Neuron (in vitro differentiated cells): Measurements from ENCODE around the gene SEMA5B.

ENCODE experiments used
- H2AFZ ChIP-seq: one replicate; pipeline ENCODE4 v1.6.1; 2013; ENCODE audit warnings: low read depth, mild to moderate bottlenecking, inconsistent platforms, low read length, moderate library complexity
- H3K27me3 ChIP-seq: one replicate; pipeline ENCODE4 v1.6.1; 2013; ENCODE audit warnings: low read length; ENCODE audit not compliant: insufficient read depth
- H3K36me3 ChIP-seq: one replicate; pipeline ENCODE4 v1.6.1; 2013; ENCODE audit warnings: low read length; ENCODE audit not compliant: insufficient read depth
- H3K4me1 ChIP-seq: one replicate; pipeline ENCODE4 v1.6.1; 2013; ENCODE audit warnings: low read length; ENCODE audit not compliant: insufficient read depth
- H3K4me3 ChIP-seq: 2 replicates; pipeline ENCODE4 v1.5.1; 2013; ENCODE audit warnings: mild to moderate bottlenecking, low read length, moderate library complexity
- H3K9me3 ChIP-seq: one replicate; pipeline ENCODE4 v1.6.1; 2013; ENCODE audit warnings: low read length

The SEMA5B gene

DNA sequence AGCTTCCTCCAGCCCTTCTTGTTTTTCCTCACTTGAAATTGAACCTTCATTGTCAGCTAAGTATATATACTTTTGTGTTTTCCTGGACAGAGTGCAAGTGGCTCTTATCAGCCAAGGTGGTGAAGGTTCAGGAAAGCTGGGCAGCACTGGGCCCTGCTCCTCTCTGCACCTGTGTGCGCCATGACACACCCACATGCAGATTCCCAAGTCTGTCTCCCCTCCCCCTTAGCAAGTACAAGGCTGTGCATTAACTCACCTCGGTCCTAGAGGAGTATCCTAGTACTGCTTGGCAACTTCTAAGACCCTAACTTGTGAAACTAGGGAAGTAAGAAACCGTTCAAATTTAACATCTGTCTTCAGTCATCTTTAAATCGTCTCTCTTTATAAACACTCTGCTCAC is 146.9 kb downstream of the SEMA5B start:
- H3K4me1 ChIP-seq = no peaks in the 10 kb centered on the region
- H3K4me3 ChIP-seq = no peak overlapping the region
- peaks cover 4% of the 10 kb centered on the region for H3K36me3 ChIP-seq
- H3K27me3 ChIP-seq = no peaks in the 10 kb centered on the region
- H3K9me3 ChIP-seq = no peaks in the 10 kb centered on the region
- no peak overlapping the region for H2AFZ ChIP-seq

DNA sequence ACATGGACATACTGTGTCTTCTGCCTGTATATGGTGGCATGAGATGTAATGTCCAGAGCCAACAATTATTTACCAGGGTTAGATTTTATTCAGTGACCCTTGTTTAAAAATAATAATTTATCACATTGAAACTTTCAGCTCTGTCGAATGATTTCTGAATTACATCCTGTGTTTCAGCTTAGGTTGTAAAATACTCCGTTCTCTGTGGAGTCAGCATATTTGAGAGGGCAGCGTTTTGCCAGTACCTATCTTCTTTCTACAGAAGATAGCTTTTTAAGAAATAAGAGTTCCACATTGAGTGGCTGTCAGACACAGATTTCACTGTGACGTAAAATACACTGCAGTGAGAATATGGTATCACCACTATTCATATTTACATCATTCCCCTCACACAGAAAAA is 147.4 kb downstream of the SEMA5B start:
- H2AFZ ChIP-seq = no peak overlapping the region
- no peaks in the 10 kb centered on the region for H3K9me3 ChIP-seq
- H3K27me3 ChIP-seq = no peaks in the 10 kb centered on the region
- H3K4me1 ChIP-seq = no peaks in the 10 kb centered on the region
- peaks cover 4% of the 10 kb centered on the region for H3K36me3 ChIP-seq
- H3K4me3 ChIP-seq = no peak overlapping the region

DNA sequence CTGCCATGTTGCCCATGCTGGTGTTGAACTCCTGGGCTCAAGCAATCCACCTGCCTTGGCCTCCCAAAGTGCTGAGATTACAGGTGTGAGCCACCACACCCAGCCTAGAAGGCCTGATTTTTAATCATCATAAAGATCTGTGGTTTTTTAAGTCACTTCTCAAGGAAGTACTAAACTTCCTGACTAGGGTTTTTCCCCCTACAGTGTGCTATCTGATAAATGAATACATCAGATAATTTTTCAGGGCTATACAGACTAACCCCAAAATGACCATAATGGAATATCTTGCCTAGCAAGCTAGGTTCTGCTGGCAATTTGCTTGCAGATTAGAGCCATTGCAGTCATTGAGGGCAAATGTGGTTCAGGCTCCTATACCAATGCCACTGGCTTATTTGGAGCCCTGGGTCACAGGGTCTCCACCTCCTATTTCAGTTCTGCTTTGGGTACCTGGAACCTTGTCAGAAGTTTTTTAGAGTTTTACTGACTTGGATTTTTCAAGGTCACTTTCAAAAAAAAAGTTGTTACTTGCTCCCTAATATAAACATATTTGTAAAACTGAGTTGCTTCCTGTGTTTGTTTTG is 151.9 kb downstream of the SEMA5B start:
- Histone ChIP-seq H3K36me3 (peaks cover 6% of the 10 kb centered on the region), H3K4me3 (no peak overlapping the region), H3K4me1 (no peaks in the 10 kb centered on the region), H3K9me3 (no peaks in the 10 kb centered on the region), H2AFZ (no peak overlapping the region), H3K27me3 (no peaks in the 10 kb centered on the region)

DNA sequence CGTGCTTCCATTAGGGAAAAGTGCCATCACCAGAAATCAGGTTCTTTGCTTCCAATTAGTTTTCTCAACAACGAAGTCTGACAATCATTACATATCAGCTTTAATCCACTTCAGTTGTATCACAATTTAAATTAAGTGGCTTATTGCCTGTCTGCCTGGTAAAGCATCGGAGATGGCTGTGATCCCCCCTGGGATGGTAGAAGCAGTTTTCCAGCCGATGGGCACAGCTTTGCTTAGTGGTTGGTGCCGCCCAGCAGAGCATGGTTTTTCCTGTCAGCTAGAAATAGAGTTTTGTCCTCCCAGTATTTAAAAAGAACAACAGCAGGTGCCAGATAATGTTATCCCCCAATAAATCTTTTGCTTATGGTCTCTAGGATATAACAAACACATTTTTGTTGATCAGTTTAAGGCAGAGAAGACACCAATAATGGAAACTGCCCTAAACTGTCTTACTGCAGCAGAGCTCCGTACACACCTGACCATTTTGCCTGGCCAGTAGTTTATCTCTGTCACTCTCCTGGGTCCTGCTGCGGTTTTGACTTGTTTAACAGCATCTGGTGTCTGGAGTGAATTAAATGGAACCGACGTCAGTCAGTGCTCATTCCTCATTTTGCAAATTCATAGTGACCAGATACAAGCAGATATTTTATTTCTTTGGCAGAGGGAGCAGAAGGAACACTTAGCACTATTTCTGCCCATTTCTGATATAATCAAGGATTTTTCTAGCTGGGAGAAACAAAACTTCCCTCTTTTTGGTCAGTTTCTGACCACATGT is 153.6 kb downstream of the SEMA5B start:
- Histone ChIP-seq H3K4me3 (no peak overlapping the region), H3K36me3 (peaks cover 2% of the 10 kb centered on the region), H3K9me3 (no peaks in the 10 kb centered on the region), H3K27me3 (no peaks in the 10 kb centered on the region), H2AFZ (no peak overlapping the region), H3K4me1 (no peaks in the 10 kb centered on the region)

DNA sequence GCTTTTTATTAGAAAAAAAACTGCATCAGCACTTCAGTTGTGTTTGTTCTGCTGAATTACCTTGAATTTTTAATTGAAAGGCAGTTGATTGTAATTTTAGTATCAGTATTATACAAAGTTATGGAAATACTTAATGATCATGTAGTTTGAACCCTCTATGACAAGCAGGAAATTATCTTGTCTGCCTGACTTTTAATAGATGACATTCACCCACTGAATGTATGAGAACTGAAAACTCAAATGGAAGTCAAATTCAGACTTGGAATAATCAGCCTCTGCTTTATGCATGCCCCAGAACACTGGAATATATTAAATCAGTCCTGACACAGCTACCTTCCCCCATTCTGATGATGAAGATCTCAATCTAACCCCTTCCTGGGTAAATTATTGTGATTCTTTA is 159.2 kb downstream of the SEMA5B start:
- H3K9me3 ChIP-seq = no peaks in the 10 kb centered on the region
- H3K36me3 ChIP-seq = peaks cover 8% of the 10 kb centered on the region
- no peaks in the 10 kb centered on the region for H3K27me3 ChIP-seq
- no peak overlapping the region for H2AFZ ChIP-seq
- no peak overlapping the region for H3K4me3 ChIP-seq
- no peaks in the 10 kb centered on the region for H3K4me1 ChIP-seq

DNA sequence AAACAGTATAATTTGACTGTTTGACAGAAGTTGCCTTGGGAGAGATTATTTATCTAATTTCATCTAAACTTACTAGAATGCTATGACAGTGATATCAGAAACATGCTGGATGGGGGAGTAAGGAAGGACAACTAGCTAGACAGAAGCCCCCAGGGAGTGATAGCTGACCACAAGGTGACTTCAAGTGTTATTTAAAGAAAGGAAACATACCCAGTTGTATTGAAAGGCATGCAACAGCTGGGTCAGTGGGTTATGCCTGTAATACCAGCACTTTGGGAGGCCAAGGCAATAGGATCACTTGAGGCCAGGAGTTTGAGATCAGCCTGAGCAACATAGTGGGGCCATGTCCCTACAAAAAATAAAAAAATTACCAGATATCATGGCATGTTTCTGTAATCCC is 163.1 kb downstream of the SEMA5B start:
- Histone ChIP-seq H3K36me3 (peaks cover 24% of the 10 kb centered on the region), H3K9me3 (no peaks in the 10 kb centered on the region), H3K4me1 (no peaks in the 10 kb centered on the region), H3K27me3 (no peaks in the 10 kb centered on the region), H2AFZ (no peak overlapping the region), H3K4me3 (no peak overlapping the region)

DNA sequence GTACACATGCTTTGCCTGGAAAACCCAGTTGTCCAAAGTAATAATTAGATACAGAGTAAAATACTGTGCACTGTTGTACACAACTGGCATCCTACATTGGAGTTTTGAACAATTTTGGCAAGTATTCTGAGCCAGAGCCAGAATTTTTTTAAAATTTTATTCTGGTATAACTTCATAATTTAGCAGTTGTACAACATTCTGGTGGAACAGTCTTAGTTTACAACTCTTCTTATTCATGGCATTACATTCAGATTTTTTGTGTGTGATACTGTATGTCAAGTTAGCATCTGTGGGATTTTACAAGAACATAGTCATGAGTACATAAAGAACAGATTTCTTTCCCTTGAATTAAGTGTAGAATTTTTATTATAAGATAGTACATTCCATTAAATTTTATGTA is 165.2 kb downstream of the SEMA5B start:
- Histone ChIP-seq H3K9me3 (no peaks in the 10 kb centered on the region), H3K4me3 (no peak overlapping the region), H3K4me1 (no peaks in the 10 kb centered on the region), H3K27me3 (no peaks in the 10 kb centered on the region), H3K36me3 (peaks cover 27% of the 10 kb centered on the region), H2AFZ (no peak overlapping the region)
